Activated CD4-positive, alpha-beta T cell treated with anti-CD3 and anti-CD28 coated beads, Interleukin-2, amount 10 ng/mL, durations not matched to agents 24 days and 14 days (primary cell): ENCODE results near the gene TMEM245. TPM values are rescaled to one million over a fixed set of nuclear protein-coding genes. Genes with fewer than 3 reads are reported as not detected.

Source experiments
- DNase-seq: peaks from one replicate; pipeline ENCODE4 v3.0.0; 2022
- H3K27ac Mint-ChIP-seq: one replicate; pipeline ENCODE4 v1.8.0; 2022; ENCODE audit warnings: mild to moderate bottlenecking, mixed read lengths
- H3K27me3 Mint-ChIP-seq: one replicate; pipeline ENCODE4 v1.8.0; 2022; ENCODE audit warnings: mixed read lengths
- H3K36me3 Mint-ChIP-seq: one replicate; pipeline ENCODE4 v1.8.0; 2022; ENCODE audit warnings: low read depth, mild to moderate bottlenecking, mixed read lengths
- H3K4me1 Mint-ChIP-seq: one replicate; pipeline ENCODE4 v1.8.0; 2021; ENCODE audit warnings: mixed read lengths
- H3K4me3 Mint-ChIP-seq: one replicate; pipeline ENCODE4 v1.8.0; 2022; ENCODE audit warnings: mild to moderate bottlenecking, moderate library complexity, mixed read lengths
- H3K9me3 Mint-ChIP-seq: one replicate; pipeline ENCODE4 v1.8.0; 2021; ENCODE audit warnings: mixed read lengths
- intact Hi-C: fragments of 100-400 bp; cut with micrococcal nuclease; formaldehyde crosslinking; loops from one replicate; pipeline ENCODE4 v1.15.1; 2023
- total RNA-seq: library from RNA; stranded (reverse); gene quantifications from 2 replicates; pipeline ENCODE4 v1.2.3, GENCODE V29; 2022

The TMEM245 gene
- total RNA-seq, 1 donor from 2014 or later = 26.7 TPM

- Mint-ChIP-seq H3K27ac (no peak overlapping the region), H3K36me3 (peaks cover 11% of the 10 kb centered on the region), H3K9me3 (no peaks in the 10 kb centered on the region), H3K4me1 (peaks cover 24% of the 10 kb centered on the region), H3K4me3 (no peak overlapping the region), H3K27me3 (peaks cover 4% of the 10 kb centered on the region)
- intact Hi-C loops = loop anchor here (5.0 to 10.0 kb wide), 4 partner anchors 127 to 1240 kb away; partner anchors contain the start of gene TXN
- DNase-seq = no peak
These were observed 105.0 kb downstream of the TMEM245 start for GRCh38 chr9:109014608-109015280.

GRCh38 chr9:109013679-109014607, 105.8 kb downstream of the TMEM245 start:
- Mint-ChIP-seq H3K9me3 (no peaks in the 10 kb centered on the region), H3K27me3 (peaks cover 4% of the 10 kb centered on the region), H3K36me3 (peaks cover 4% of the 10 kb centered on the region)

GRCh38 chr9:109012876-109013678, 106.7 kb downstream of the TMEM245 start, which contains the start of gene CTNNAL1:
TSS of gene CTNNAL1 (minus strand) at chr9:109013499. CDS start at chr9:109013442, 57 bp downstream.
- DNase-seq = peak; percentile 96
- peak within 1 kb of the TSS; percentile 99 for H3K4me3 Mint-ChIP-seq
- H3K4me1 Mint-ChIP-seq = peaks cover 24% of the 10 kb centered on the region
- intact Hi-C loops = loop anchor here (1.0 to 10.0 kb wide), 8 partner anchors 79 to 1242 kb away; partner anchors contain the start of genes ABITRAM, ELP1 and TXN
- H3K27me3 Mint-ChIP-seq = peaks cover 4% of the 10 kb centered on the region
- H3K27ac Mint-ChIP-seq = peak within 1 kb of the TSS; percentile 97
- peaks cover 3% of the 10 kb centered on the region for H3K36me3 Mint-ChIP-seq
- H3K9me3 Mint-ChIP-seq = no peaks in the 10 kb centered on the region

More at GRCh38 chr9:109013679-109014607, 105.8 kb downstream of the TMEM245 start:
- peak overlapping the region; percentile 71 for H3K4me3 Mint-ChIP-seq
- H3K4me1 Mint-ChIP-seq = peaks cover 24% of the 10 kb centered on the region
- intact Hi-C loops = loop anchor here (5.0 to 10.0 kb wide), 4 partner anchors 127 to 1241 kb away; partner anchors contain the start of gene TXN
- no peak for DNase-seq
- peak overlapping the region; percentile 66 for H3K27ac Mint-ChIP-seq

DNA sequence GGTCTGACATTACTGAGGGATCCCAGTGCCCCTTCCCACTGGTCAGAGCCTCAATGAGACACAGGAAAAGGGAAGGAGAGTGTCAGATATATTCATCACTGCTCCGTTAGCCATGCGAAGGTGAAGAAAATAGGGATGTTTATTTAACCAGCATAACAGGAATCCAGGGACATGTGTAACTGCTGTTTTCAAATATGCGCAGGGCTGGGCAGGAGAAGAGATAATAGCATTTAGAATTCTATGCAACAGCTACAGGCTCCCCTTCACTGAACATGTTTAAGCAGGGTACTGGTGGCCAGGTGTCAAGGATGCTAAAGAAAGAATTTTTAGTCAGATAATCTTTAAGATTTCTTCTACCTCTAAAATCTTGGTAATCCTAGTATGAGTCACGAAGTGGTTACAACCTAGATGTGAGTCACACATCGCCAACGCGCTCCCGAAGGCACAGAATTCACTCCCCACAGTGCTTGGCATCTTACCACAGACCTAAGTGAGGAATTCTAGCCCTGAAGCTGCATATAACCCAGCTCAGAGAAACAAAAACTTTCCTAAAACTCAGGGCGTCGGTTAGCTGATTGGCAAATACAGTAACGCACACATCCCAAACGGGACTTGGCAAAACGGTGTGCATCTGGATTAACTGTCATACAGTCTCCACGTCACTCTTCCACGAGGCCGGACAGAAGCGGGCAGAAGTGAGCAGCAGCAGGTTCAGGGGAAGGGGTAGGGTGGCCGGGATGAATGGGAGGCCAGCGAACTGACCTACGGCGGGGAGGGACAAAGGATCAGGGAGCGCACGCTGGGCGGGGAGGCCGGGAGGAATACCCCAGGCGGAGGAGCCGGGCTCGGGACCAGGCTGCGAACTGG, 107.5 kb downstream of the TMEM245 start:
- H3K4me3 Mint-ChIP-seq = peak overlapping the region; percentile 99
- DNase-seq = peak; percentile 81
- peaks cover 6% of the 10 kb centered on the region for H3K27me3 Mint-ChIP-seq
- intact Hi-C loops = loop anchor here (1.0 to 10.0 kb wide), 8 partner anchors 78 to 1243 kb away; partner anchors contain the start of genes ABITRAM, ELP1 and TXN
- H3K27ac Mint-ChIP-seq = peak overlapping the region; percentile 97
- peaks cover 3% of the 10 kb centered on the region for H3K36me3 Mint-ChIP-seq
- H3K4me1 Mint-ChIP-seq = peaks cover 24% of the 10 kb centered on the region
- no peaks in the 10 kb centered on the region for H3K9me3 Mint-ChIP-seq

DNA sequence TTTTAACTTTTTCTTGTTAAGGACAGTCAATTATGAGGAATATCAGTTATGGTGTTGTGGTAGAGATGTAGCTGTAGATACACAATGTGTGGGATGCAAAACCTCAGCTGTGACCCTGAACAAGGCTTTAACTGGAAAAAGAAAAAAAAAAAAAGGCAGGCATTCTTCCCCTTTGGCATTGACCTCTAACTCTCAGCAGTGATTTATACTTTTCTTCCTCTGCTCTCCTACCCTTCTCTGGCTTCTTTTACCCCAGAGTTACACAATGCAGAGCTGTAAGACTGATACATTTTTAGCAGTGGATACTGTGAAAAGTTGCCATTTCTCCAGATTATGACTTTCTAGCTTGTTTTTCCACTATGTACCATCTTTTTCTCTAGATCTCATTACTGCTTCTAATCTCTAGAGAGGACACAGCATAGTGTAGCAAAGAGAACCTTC, 108.5 kb downstream of the TMEM245 start:
- Mint-ChIP-seq H3K36me3 (peaks cover 4% of the 10 kb centered on the region), H3K27me3 (peaks cover 8% of the 10 kb centered on the region), H3K27ac (peak overlapping the region; percentile 81), H3K9me3 (no peaks in the 10 kb centered on the region), H3K4me1 (peaks cover 24% of the 10 kb centered on the region), H3K4me3 (peak overlapping the region; percentile 99)
- intact Hi-C loops = loop anchor here (5.0 to 10.0 kb wide), 4 partner anchors 124 to 1244 kb away; partner anchors contain the start of gene TXN
- no peak for DNase-seq

GRCh38 chr9:109010746-109011145, 109.0 kb downstream of the TMEM245 start:
- Mint-ChIP-seq H3K4me1 (peaks cover 24% of the 10 kb centered on the region), H3K9me3 (no peaks in the 10 kb centered on the region), H3K27me3 (peaks cover 8% of the 10 kb centered on the region), H3K4me3 (peak overlapping the region; percentile 99), H3K36me3 (peaks cover 4% of the 10 kb centered on the region), H3K27ac (peak overlapping the region; percentile 81)
- DNase-seq = peak; percentile 88
- intact Hi-C loops = loop anchor here (1.0 to 10.0 kb wide), 5 partner anchors 10 to 1244 kb away; partner anchors contain the start of gene TXN

- Mint-ChIP-seq H3K9me3 (peaks cover 17% of the 10 kb centered on the region), H3K4me1 (peaks cover 8% of the 10 kb centered on the region), H3K36me3 (peaks cover 12% of the 10 kb centered on the region), H3K4me3 (no peak overlapping the region), H3K27ac (no peak overlapping the region), H3K27me3 (peaks cover 7% of the 10 kb centered on the region)
- intact Hi-C loops = no loop called here
- no peak for DNase-seq
These were observed 114.1 kb downstream of the TMEM245 start for GRCh38 chr9:109005678-109006077.

DNA sequence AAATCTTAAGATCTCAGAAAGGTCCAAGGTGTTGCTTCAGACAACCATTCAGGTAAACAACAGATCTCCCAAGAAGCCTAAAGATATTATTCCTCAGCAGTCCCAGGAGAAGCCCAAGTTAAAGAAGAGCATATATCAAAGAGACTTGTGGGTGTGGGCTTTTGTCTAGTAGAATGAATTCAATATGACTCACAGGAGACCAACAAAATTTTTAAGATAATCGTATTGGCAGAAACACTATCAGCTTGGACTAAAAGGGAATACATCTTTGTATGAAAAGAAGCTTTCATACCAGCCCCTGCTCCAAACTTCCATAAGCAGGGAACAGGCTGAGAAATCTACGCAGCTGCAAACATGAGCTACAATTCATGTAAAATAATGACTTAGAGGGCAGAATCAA, 116.6 kb downstream of the TMEM245 start:
- H3K27ac Mint-ChIP-seq = no peak overlapping the region
- H3K27me3 Mint-ChIP-seq = peaks cover 7% of the 10 kb centered on the region
- no peak overlapping the region for H3K4me3 Mint-ChIP-seq
- peaks cover 4% of the 10 kb centered on the region for H3K4me1 Mint-ChIP-seq
- H3K36me3 Mint-ChIP-seq = peaks cover 12% of the 10 kb centered on the region
- intact Hi-C loops = no loop called here
- DNase-seq = no peak
- H3K9me3 Mint-ChIP-seq = peaks cover 17% of the 10 kb centered on the region

GRCh38 chr9:109002141-109002540, 117.6 kb downstream of the TMEM245 start:
- no peak overlapping the region for H3K4me3 Mint-ChIP-seq
- peaks cover 13% of the 10 kb centered on the region for H3K36me3 Mint-ChIP-seq
- H3K4me1 Mint-ChIP-seq = peaks cover 4% of the 10 kb centered on the region
- peaks cover 17% of the 10 kb centered on the region for H3K9me3 Mint-ChIP-seq
- intact Hi-C loops = no loop called here
- peaks cover 5% of the 10 kb centered on the region for H3K27me3 Mint-ChIP-seq
- H3K27ac Mint-ChIP-seq = no peak overlapping the region
- no peak for DNase-seq

- no peak overlapping the region for H3K4me3 Mint-ChIP-seq
- intact Hi-C loops = no loop called here
- H3K36me3 Mint-ChIP-seq = peaks cover 13% of the 10 kb centered on the region
- H3K27ac Mint-ChIP-seq = no peak overlapping the region
- H3K9me3 Mint-ChIP-seq = peaks cover 17% of the 10 kb centered on the region
- DNase-seq = no peak
- peaks cover 4% of the 10 kb centered on the region for H3K4me1 Mint-ChIP-seq
- peaks cover 3% of the 10 kb centered on the region for H3K27me3 Mint-ChIP-seq
These were observed 118.5 kb downstream of the TMEM245 start for GRCh38 chr9:109001275-109001676.

DNA sequence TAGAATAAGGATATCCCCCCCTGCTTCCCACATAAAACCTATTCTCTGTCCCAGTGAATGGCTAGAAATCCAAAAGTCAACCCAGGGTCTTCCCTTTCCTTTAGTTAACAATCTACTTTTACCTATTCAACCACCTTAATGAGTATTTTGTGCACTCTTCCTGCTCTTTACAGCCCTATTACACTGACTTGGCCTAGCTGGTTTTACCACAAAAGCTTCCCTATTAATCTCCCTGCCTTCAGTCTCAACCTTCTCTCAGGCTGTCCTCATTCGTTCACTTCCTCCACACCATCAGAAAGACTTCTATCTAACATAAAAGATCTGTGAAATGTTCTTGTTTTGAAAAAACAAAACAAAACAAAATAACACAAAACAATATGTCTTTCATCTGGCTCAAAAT, 122.6 kb downstream of the TMEM245 start:
- peaks cover under 1% of the 10 kb centered on the region for H3K9me3 Mint-ChIP-seq
- H3K36me3 Mint-ChIP-seq = peaks cover 6% of the 10 kb centered on the region
- no peak for DNase-seq
- H3K4me3 Mint-ChIP-seq = no peak overlapping the region
- peaks cover 11% of the 10 kb centered on the region for H3K4me1 Mint-ChIP-seq
- peaks cover 1% of the 10 kb centered on the region for H3K27me3 Mint-ChIP-seq
- no peak overlapping the region for H3K27ac Mint-ChIP-seq
- intact Hi-C loops = no loop called here

DNA sequence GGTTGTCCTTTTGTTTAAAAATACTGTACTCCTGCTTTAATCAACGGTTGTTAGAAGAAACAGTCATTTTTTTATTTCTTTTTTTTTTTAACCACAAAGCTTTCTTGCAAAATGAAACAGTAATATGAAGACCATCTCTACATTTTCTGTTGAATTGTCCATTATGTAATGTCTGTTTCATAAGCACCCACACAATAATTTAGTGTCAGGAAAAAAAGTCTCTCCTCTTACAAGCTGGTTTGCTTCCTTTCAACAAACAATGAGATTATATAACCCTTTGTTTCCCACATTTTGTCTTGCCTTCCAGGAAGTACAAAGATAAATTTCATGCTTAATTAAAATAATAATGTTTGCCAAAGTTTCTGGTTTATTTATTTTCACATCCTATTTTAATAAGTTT, 123.1 kb downstream of the TMEM245 start:
- Mint-ChIP-seq H3K27me3 (no peaks in the 10 kb centered on the region), H3K4me1 (peaks cover 11% of the 10 kb centered on the region), H3K4me3 (no peak overlapping the region), H3K27ac (no peak overlapping the region), H3K36me3 (peaks cover 6% of the 10 kb centered on the region), H3K9me3 (no peaks in the 10 kb centered on the region)
- intact Hi-C loops = no loop called here
- no peak for DNase-seq
